ENCODE data around the gene ATG5.
A peak's percentile ranks its signal among the peaks of the same experiment; 100 is the strongest.

Gene ATG5

GRCh38 chr6:106334646-106335448 lies 9.3 kb upstream of the ATG5 start:
- no peak overlapping the region for H3K4me3 ChIP-seq (ENCODE audit: low read depth, low read length)
- TF ChIP-seq CTCF (IDR thresholded peaks at IDR 0.05; ENCODE audit: low read depth, low read length): peak; percentile 59
- in situ Hi-C loops (cut with HindIII; ENCODE audit: low sequenced_read_pairs): no loop called here
- peak; percentile 49 for DNase-seq (ENCODE audit: low read depth, low spot score)

GRCh38 chr6:106324726-106325335 lies 729 bp downstream of the ATG5 start:
- in situ Hi-C loops (cut with HindIII; ENCODE audit: low sequenced_read_pairs): no loop called here
- no peak for TF ChIP-seq CTCF (IDR thresholded peaks at IDR 0.05; ENCODE audit: low read depth, low read length)
- H3K4me3 ChIP-seq (ENCODE audit: low read depth, low read length): peak overlapping the region; percentile 94
- peak; percentile 22 for DNase-seq (ENCODE audit: low read depth, low spot score)

- in situ Hi-C loops (cut with HindIII; ENCODE audit: low sequenced_read_pairs): no loop called here
- H3K4me3 ChIP-seq (ENCODE audit: low read depth, low read length): no peak overlapping the region
- no peak for TF ChIP-seq CTCF (IDR thresholded peaks at IDR 0.05; ENCODE audit: low read depth, low read length)
- DNase-seq (ENCODE audit: low read depth, low spot score): no peak
Observed at GRCh38 chr6:106321940-106322339, 3.6 kb downstream of the ATG5 start.

- no peak overlapping the region for H3K4me3 ChIP-seq (ENCODE audit: low read depth, low read length)
- in situ Hi-C loops (cut with HindIII; ENCODE audit: low sequenced_read_pairs): no loop called here
- no peak for DNase-seq (ENCODE audit: low read depth, low spot score)
- no peak for TF ChIP-seq CTCF (IDR thresholded peaks at IDR 0.05; ENCODE audit: low read depth, low read length)
Observed at GRCh38 chr6:106318851-106319250, 6.7 kb downstream of the ATG5 start.

GRCh38 chr6:106318061-106318460 lies 7.5 kb downstream of the ATG5 start:
- DNase-seq (ENCODE audit: low read depth, low spot score): no peak
- in situ Hi-C loops (cut with HindIII; ENCODE audit: low sequenced_read_pairs): no loop called here

GRCh38 chr6:106316375-106316766 lies 9.2 kb downstream of the ATG5 start:
- H3K4me3 ChIP-seq (ENCODE audit: low read depth, low read length): no peak overlapping the region
- in situ Hi-C loops (cut with HindIII; ENCODE audit: low sequenced_read_pairs): no loop called here
- DNase-seq (ENCODE audit: low read depth, low spot score): no peak
- no peak for TF ChIP-seq CTCF (IDR thresholded peaks at IDR 0.05; ENCODE audit: low read depth, low read length)

More at GRCh38 chr6:106318061-106318460, 7.5 kb downstream of the ATG5 start:
- TF ChIP-seq CTCF (IDR thresholded peaks at IDR 0.05; ENCODE audit: low read depth, low read length): no peak
- H3K4me3 ChIP-seq (ENCODE audit: low read depth, low read length): no peak overlapping the region

All from astrocyte of the spinal cord (primary cell).